Memory B cell (primary cell): ENCODE results near the gene GMDS.

Experiments
- ATAC-seq: fragments of 150-1000 bp; cut with Tn5 transposase; 2 replicates; pipeline ENCODE4 v1.10.0; 2021; ENCODE audit warnings: low read depth, mild to moderate bottlenecking, moderate library complexity
- DNase-seq, 2 donors: peaks; one replicate each; pipeline ENCODE4 v3.0.0; 2022; ENCODE audit warnings: low spot score in 2 of 2
- H3K27ac Mint-ChIP-seq: one replicate; pipeline ENCODE4 v1.8.0; 2022; ENCODE audit warnings: mild to moderate bottlenecking, moderate library complexity, mixed read lengths
- H3K27me3 Mint-ChIP-seq: one replicate; pipeline ENCODE4 v1.8.0; 2022; ENCODE audit warnings: mixed read lengths
- H3K36me3 Mint-ChIP-seq: one replicate; pipeline ENCODE4 v1.8.0; 2022; ENCODE audit warnings: mild to moderate bottlenecking, mixed read lengths
- H3K4me1 Mint-ChIP-seq: one replicate; pipeline ENCODE4 v1.8.0; 2022; ENCODE audit warnings: mixed read lengths
- H3K4me3 Mint-ChIP-seq: one replicate; pipeline ENCODE4 v1.8.0; 2022; ENCODE audit warnings: mild to moderate bottlenecking, moderate library complexity, mixed read lengths
- H3K9me3 Mint-ChIP-seq: one replicate; pipeline ENCODE4 v1.8.0; 2022; ENCODE audit warnings: mixed read lengths

GMDS gene

DNA sequence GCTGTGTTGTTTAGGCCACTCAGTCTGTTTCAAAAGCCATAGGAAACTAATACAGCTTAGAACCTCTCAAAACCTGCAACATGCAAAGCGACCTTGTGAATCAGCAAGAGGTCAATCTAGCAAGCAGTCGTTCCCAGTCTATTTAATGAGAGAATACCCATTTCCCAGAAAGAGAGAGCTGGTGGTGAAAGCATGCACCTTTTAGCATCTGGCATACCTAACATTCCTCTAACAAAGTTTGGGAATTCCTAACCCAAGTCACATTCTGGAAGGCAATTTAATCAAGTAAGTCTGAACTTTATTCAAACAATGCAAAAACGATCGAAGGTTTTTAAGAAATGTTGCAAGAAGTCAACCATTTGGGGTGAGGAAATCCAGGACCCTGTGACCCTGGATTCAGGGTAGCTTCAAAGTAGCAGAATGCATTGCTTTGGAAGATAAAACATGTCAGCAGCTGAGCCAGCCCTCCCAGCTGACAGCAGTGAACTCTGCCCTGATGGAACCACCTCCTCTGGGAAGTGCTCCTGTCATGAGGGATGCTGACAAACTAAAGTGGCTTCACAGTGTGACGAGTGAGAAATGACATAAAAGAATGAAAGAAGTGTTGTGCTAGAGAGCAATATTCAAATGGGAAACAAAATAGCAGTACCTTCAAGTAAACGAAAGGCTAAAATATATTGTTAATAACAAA lies 104.8 kb downstream of the GMDS start:
- H3K9me3 Mint-ChIP-seq, result no peaks in the 10 kb centered on the region

DNA sequence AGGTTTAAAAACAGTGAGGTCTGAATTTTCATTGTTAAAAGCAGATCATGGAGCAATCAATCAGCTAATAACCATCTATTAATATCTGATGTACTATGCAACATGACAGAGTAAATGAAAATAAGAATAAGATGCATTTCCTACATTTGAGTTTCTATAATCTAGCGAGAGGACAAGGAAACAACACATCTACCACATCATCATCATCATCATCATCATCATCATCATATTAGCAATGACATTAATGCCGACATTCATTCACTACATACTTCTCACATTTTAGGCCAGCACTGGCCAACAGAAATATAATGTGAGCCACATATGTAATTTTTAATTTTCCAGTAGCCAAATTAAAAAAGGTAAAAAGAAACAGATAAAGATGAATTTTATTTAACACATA lies 110.0 kb downstream of the GMDS start:
- H3K4me3 Mint-ChIP-seq, result no peak overlapping the region
- H3K27ac Mint-ChIP-seq, result no peak overlapping the region
- H3K36me3 Mint-ChIP-seq, result peaks cover 1% of the 10 kb centered on the region
- no peak for DNase-seq
- peaks cover 6% of the 10 kb centered on the region for H3K4me1 Mint-ChIP-seq
- H3K27me3 Mint-ChIP-seq, result no peaks in the 10 kb centered on the region
- no peaks in the 10 kb centered on the region for H3K9me3 Mint-ChIP-seq
- ATAC-seq, result no peak

More for the DNA sequence above, 104.8 kb downstream of the GMDS start:
- DNase-seq (no peak), ATAC-seq (no peak)
- Mint-ChIP-seq H3K4me1 (peaks cover 9% of the 10 kb centered on the region), H3K4me3 (no peak overlapping the region), H3K36me3 (peaks cover 4% of the 10 kb centered on the region), H3K27ac (no peak overlapping the region), H3K27me3 (no peaks in the 10 kb centered on the region)

- Mint-ChIP-seq H3K27me3 (no peaks in the 10 kb centered on the region), H3K27ac (no peak overlapping the region), H3K4me3 (no peak overlapping the region), H3K36me3 (peaks cover 1% of the 10 kb centered on the region), H3K9me3 (no peaks in the 10 kb centered on the region), H3K4me1 (peaks cover 7% of the 10 kb centered on the region)
- DNase-seq, result no peak
- ATAC-seq, result no peak
Measured at GRCh38 chr6:2134554-2134953, 110.9 kb downstream of the GMDS start.

GRCh38 chr6:2133716-2134310 lies 111.6 kb downstream of the GMDS start:
- no peak for ATAC-seq
- H3K9me3 Mint-ChIP-seq, result no peaks in the 10 kb centered on the region
- no peak overlapping the region for H3K4me3 Mint-ChIP-seq

GRCh38 chr6:2132916-2133315 lies 112.5 kb downstream of the GMDS start:
- H3K4me3 Mint-ChIP-seq, result no peak overlapping the region
- no peaks in the 10 kb centered on the region for H3K27me3 Mint-ChIP-seq
- H3K4me1 Mint-ChIP-seq, result peaks cover 12% of the 10 kb centered on the region
- DNase-seq, result no peak
- H3K9me3 Mint-ChIP-seq, result no peaks in the 10 kb centered on the region
- H3K27ac Mint-ChIP-seq, result no peak overlapping the region
- no peak for ATAC-seq
- no peaks in the 10 kb centered on the region for H3K36me3 Mint-ChIP-seq

More at GRCh38 chr6:2133716-2134310, 111.6 kb downstream of the GMDS start:
- H3K36me3 Mint-ChIP-seq, result no peaks in the 10 kb centered on the region
- no peaks in the 10 kb centered on the region for H3K27me3 Mint-ChIP-seq
- no peak for DNase-seq
- no peak overlapping the region for H3K27ac Mint-ChIP-seq
- peaks cover 12% of the 10 kb centered on the region for H3K4me1 Mint-ChIP-seq

GRCh38 chr6:2132416-2132815 lies 113.0 kb downstream of the GMDS start:
- Mint-ChIP-seq H3K9me3 (no peaks in the 10 kb centered on the region), H3K27me3 (no peaks in the 10 kb centered on the region), H3K4me3 (no peak overlapping the region), H3K27ac (no peak overlapping the region), H3K4me1 (peaks cover 16% of the 10 kb centered on the region), H3K36me3 (no peaks in the 10 kb centered on the region)
- ATAC-seq (no peak), DNase-seq (no peak)

GRCh38 chr6:2129182-2129621 lies 116.2 kb downstream of the GMDS start:
- Mint-ChIP-seq H3K4me1 (peaks cover 18% of the 10 kb centered on the region), H3K27ac (peak overlapping the region; percentile 6), H3K4me3 (no peak overlapping the region), H3K27me3 (no peaks in the 10 kb centered on the region), H3K9me3 (no peaks in the 10 kb centered on the region), H3K36me3 (peaks cover 9% of the 10 kb centered on the region)
- ATAC-seq (no peak), DNase-seq (no peak)

DNA sequence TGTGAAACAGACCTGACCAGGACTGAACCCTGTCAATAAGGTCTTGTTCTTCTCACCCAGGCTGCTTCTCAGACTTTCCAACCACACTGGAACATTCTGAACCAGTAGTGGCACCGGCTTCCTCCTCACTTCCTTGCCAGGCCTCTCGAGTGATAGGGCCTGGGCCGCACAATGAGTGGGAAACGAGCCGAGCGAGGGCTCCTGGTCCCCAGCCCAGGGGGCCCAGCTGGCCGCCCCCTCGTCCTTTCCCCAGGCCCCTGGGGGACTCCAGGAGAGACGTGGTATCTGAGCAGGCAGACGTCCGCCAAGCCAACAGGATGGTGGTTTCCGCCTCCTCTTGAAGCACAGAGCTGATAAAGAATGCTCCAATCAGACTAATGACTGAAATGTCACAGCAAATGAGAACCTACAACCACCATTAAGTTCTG lies 117.9 kb downstream of the GMDS start:
- H3K27me3 Mint-ChIP-seq, result no peaks in the 10 kb centered on the region
- peaks cover 18% of the 10 kb centered on the region for H3K36me3 Mint-ChIP-seq
- H3K4me3 Mint-ChIP-seq, result peak overlapping the region; percentile 66
- ATAC-seq, result peak; percentile 89
- peak overlapping the region; percentile 69 for H3K27ac Mint-ChIP-seq
- H3K4me1 Mint-ChIP-seq, result peaks cover 18% of the 10 kb centered on the region
- H3K9me3 Mint-ChIP-seq, result no peaks in the 10 kb centered on the region
- DNase-seq, result peak; percentile 7 to 21

DNA sequence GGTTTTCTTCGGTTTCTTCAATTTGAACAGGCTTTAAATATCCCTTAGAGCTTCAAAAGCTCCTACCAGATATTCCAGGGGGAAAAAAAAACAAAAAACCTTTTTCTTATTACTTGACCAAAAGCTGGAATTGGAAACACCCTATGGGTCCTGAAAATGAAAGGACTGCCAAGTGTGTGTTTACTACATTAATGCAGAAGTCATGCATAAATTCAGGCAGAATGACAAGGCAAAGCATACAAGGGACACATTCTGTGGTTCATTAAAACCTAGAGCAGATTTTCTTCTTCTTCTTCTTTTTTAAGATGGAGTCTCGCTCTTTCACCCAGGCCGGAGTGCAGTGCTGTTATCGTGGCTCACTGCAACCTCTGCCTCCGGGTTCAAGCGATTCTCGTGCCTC lies 119.1 kb downstream of the GMDS start:
- H3K36me3 Mint-ChIP-seq, result peaks cover 20% of the 10 kb centered on the region
- no peaks in the 10 kb centered on the region for H3K27me3 Mint-ChIP-seq
- no peak overlapping the region for H3K27ac Mint-ChIP-seq
- no peak overlapping the region for H3K4me3 Mint-ChIP-seq
- peaks cover 18% of the 10 kb centered on the region for H3K4me1 Mint-ChIP-seq
- no peak for DNase-seq
- no peak for ATAC-seq
- no peaks in the 10 kb centered on the region for H3K9me3 Mint-ChIP-seq

GRCh38 chr6:2125158-2125557 lies 120.2 kb downstream of the GMDS start:
- peaks cover 14% of the 10 kb centered on the region for H3K4me1 Mint-ChIP-seq
- peaks cover 25% of the 10 kb centered on the region for H3K36me3 Mint-ChIP-seq
- no peaks in the 10 kb centered on the region for H3K9me3 Mint-ChIP-seq
- no peak overlapping the region for H3K4me3 Mint-ChIP-seq
- no peak overlapping the region for H3K27ac Mint-ChIP-seq
- DNase-seq (no peak), ATAC-seq (no peak)
- no peaks in the 10 kb centered on the region for H3K27me3 Mint-ChIP-seq

DNA sequence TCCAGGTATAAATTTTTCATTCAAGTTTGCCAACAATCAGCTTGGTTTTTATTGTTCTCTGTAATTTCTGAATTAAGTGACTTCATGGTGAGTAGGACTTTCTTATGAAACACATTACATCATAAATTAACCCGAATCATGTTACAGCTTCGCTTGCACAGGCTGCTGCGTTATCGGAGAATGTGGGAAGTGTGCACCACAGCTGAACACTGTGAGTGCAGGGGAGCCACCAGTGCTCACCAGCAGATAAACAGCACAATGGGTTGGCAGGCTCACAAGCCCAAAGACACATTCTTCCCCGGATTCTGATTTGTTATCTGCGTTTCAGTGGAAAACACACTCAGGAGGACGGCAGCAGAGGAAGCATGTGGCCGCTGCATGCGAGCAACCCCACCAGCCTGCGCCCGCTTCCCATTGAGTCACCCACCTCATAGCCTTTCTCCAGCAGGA lies 121.1 kb downstream of the GMDS start:
- H3K4me1 Mint-ChIP-seq, result peaks cover 10% of the 10 kb centered on the region
- no peak overlapping the region for H3K27ac Mint-ChIP-seq
- ATAC-seq (no peak), DNase-seq (no peak)
- no peak overlapping the region for H3K4me3 Mint-ChIP-seq
- H3K9me3 Mint-ChIP-seq, result no peaks in the 10 kb centered on the region
- H3K36me3 Mint-ChIP-seq, result peaks cover 25% of the 10 kb centered on the region
- H3K27me3 Mint-ChIP-seq, result no peaks in the 10 kb centered on the region

GRCh38 chr6:2120912-2121311 lies 124.5 kb downstream of the GMDS start:
- no peak overlapping the region for H3K4me3 Mint-ChIP-seq
- DNase-seq (no peak), ATAC-seq (no peak)
- no peaks in the 10 kb centered on the region for H3K9me3 Mint-ChIP-seq
- H3K27ac Mint-ChIP-seq, result no peak overlapping the region
- H3K36me3 Mint-ChIP-seq, result peaks cover 31% of the 10 kb centered on the region
- H3K27me3 Mint-ChIP-seq, result no peaks in the 10 kb centered on the region
- no peaks in the 10 kb centered on the region for H3K4me1 Mint-ChIP-seq

DNA sequence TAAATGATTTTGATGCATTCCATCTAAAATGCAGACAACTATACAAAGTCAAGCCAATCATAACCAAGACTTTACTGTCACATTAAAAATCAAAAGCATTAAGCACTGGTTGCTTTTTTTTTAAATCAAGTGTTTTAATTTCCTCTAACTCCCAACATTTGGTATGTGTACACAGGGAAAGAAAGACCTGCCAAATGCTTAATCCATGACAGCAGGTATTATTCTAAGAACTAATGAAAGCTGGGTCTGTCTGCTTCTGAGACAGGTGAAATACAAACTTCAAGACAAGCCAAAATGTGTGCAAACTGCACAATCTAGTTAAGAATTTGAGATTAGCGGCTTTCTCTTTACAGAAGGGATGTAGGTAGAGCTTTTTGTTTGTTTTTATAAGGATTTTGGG lies 126.1 kb downstream of the GMDS start:
- peaks cover 25% of the 10 kb centered on the region for H3K36me3 Mint-ChIP-seq
- no peak for DNase-seq
- H3K4me1 Mint-ChIP-seq, result no peaks in the 10 kb centered on the region
- no peak overlapping the region for H3K27ac Mint-ChIP-seq
- no peaks in the 10 kb centered on the region for H3K27me3 Mint-ChIP-seq
- no peak overlapping the region for H3K4me3 Mint-ChIP-seq
- ATAC-seq, result no peak
- H3K9me3 Mint-ChIP-seq, result no peaks in the 10 kb centered on the region

DNA sequence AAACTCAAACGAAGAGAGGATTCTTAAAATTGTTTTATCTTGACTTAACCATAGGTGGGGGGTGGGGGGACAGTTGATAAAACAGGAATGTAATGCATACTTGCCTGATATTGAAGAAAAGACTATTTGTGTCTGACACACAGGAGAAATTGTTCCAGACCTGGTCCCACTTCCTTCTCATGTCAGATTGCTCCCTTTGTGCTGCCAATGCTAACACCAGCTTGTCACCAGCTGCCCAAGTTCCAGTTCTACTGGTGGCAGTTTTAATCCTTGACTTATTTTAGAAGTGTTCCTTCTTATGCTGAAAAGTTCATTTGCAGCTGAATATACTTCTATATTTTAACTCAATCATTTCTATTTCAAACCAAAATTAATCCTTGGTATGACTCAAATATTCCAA lies 127.3 kb downstream of the GMDS start:
- no peaks in the 10 kb centered on the region for H3K9me3 Mint-ChIP-seq
- no peak overlapping the region for H3K27ac Mint-ChIP-seq
- no peak overlapping the region for H3K4me3 Mint-ChIP-seq
- peaks cover 24% of the 10 kb centered on the region for H3K36me3 Mint-ChIP-seq
- no peaks in the 10 kb centered on the region for H3K4me1 Mint-ChIP-seq
- ATAC-seq (no peak), DNase-seq (no peak)
- no peaks in the 10 kb centered on the region for H3K27me3 Mint-ChIP-seq

- Mint-ChIP-seq H3K36me3 (peaks cover 22% of the 10 kb centered on the region), H3K27me3 (no peaks in the 10 kb centered on the region), H3K27ac (no peak overlapping the region), H3K4me1 (no peaks in the 10 kb centered on the region), H3K9me3 (no peaks in the 10 kb centered on the region), H3K4me3 (no peak overlapping the region)
- no peak for ATAC-seq
- no peak for DNase-seq
Measured at GRCh38 chr6:2117447-2117846, 128.0 kb downstream of the GMDS start.
